CD4-positive, alpha-beta T cell treated with Interleukin-1 beta for 1 hour (primary cell): ENCODE measurements around the gene TNRC6C.
"Not testable (repeated sequence)": the region's sequence is repeated elsewhere in the genome, so short reads cannot be mapped to it uniquely, and the experiment has no call there.

Source experiments
- DNase-seq, 2 donors: peaks; one replicate each; pipeline ENCODE4 v3.0.0-alpha.2; 2020 to 2022

TNRC6C gene

DNA sequence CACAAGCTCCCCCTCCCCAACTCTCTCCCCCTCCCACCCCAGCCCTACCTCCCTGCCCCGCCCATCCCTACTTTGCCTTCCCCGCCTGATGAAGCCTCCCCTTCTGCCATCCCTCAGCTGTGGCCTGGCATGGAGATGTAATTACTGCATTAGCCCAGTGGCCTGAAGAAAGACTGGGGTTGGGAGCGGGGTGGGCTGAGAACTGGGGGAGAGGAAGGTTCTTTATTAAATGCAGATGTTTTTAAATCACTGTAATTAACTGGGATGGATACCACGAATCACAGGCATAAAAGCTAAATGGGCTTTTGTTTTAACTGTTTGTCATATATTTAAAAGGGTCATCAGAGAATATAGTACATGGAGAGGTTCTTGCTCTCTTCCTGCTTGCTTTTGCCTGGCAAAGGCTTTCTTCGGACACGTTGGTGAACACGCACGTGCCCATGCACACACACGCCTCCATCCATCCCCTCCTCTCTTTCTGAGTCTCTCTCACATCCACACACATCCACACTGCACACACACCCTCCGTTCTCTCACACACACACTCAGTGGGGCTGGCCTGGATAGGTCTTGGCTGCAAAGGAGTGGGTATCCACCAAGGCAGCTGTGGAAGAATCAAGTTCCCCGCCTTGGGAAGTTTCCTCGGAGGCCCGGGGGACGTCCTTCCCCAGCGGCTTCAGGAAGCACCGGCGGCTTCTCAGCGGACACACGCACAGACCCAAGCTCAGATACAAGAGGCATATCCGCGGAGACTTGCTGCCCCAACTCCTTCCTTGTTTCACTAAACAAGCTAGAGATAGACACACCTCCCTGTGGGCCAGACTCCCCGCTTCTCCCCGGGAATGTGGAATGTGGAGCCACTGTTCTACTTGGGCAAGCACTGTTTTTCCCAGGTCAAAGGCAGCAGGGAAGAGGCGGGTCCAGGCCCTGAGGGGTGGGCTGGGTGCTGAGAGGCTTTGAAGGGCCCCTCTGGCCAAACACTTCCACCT, 27.4 kb upstream of the TNRC6C start:
- no peak for DNase-seq

DNA sequence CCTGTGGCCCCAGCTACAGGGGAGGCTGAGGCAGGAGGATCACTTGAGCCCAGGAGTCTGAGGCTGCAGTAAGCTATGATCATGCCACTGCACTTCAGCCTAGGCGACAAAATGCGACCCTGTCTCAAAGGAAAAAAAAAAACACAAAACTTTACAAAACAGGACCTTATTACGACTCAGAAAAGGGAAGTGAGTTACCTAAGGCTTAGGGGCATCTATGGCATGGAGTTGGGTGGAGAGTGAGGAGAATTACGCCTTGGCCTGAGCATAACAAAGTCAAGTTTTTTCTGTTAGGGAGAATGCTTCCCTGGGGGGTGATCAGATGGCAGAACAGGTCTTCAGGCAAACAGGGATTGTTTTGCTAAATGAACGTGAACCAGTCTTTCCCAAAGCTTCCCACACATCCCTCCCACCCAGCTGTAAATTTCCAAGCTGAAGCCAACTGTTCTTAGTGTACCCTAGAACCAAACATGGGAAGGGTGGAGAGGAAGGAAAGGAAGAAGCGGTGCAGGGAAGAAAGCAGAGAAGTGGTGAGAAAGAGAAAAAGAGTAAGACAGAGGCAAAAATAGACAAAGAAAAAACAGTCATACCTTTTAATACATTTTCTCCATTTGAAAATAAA, 24.6 kb upstream of the TNRC6C start:
- DNase-seq: no peak

DNA sequence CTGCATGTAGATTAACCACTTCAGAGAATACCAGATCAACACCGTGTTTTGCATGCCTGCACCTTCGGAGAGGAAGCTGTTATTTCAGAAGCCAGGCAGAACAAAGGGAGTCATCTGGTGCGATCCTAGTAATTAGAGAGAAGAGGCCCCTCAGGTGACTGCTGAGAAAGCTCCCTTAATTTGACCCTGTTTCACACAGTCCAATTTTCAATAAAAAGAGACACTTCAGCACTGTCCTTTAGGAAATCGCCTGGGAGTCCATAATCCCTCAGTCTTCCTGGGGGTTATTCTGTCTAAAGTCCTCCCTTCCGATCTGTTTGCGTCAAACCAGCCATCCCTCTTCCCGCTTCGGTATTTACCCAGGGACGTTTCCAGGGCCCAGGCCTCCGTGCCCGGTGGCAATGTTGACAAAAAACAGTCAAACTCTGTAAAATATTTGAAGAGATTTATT, 23.4 kb upstream of the TNRC6C start:
- no peak for DNase-seq

DNA sequence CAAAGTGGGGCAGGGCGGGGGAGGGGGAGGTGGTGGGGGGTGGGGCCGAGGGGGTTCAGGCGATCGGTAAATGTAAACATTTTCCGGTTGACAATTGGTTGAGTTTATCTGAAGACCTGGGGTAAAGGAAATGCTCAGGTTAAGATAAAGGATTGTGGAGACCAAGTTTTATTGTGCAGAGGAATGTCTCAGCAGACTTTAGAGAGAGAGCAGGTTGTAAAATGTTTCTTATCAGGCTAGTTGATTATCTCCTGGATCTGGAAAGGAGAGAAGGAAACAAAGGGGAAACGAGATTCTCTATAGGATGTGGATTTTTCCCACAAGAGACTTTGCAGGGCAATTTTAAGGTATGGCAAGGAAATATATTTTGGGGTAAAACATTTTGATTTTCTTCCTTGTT, 22.8 kb upstream of the TNRC6C start:
- DNase-seq: not testable (repeated sequence)

DNA sequence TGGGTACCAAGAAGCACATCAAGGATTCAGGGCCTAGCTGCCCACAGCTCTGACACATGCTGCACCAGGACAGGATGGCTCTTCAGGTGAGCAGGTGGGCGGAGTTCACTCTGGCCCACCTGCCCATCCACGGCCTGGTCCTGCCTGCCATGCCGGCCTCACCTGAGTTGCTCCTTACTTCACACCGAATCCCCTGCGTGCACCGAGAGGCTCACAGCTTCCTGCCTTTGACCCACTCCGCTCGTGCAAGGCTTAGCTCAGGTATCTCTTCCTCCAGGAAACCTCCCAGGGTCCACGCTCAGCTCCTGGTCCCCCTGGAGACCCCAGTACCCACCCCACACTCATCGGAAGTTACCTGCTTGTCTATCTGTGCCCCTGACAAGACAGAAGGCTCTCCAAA, 21.6 kb upstream of the TNRC6C start:
- no peak for DNase-seq

DNA sequence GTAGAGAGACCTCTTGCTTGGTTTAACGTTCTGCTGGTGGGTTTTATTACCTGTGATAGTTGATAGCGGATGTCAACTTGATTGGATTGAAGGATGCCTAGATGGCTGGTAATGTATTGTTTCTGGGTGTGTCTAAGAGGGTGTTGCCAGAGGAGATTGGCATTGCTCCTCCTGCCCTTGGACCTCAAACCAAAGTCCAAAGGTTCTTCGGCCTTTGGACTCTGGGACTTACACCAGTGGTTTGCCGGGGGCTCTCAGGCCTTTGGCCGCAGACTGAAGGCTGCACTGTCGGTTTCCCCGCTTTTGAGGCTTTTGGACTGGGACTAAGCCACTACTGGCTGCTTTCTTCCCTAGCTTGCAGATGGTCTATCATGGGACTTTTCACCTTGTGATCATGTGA, 17.5 kb upstream of the TNRC6C start:
- no peak for DNase-seq

DNA sequence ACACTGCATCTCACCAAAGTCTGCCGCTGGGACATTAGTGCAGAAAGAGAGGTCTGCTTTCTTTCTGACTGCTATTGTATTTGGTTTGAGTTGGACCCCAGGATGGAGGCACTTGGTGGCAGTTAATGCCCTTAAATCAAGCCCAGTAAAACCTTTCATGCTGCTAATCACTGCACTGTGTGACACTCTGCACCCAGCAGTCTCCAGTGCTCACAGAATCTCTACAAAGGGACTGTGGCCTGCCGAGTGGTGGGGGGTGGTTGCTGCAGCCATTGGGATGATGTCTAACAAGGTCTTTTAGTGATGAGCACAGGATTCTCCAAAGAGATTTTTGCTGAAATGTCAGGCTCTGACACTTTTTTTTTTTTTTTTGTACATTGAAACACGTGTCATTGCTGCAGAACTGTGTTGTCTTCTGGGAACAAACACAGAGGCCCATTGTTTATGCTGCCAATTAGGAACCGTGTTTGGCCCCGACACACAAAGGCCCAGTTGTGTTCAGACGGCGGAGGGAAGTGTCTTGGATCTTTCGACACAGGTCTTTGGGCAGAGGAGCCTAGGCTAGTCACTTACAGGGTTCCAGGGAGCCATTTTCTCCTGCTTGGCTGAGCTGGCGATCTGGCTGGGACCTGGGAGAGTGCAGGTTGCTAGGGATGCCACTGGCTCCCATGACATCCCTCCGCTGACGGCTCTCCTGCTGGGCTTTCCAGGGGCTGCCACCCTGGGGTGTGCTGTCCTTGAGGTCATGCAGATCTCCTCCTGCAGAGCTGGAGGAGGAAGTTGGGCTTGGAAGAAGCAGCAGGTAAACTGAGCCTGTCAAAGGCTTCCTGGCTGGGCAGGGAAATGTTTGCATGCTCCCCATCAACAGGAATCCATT, 16.2 kb upstream of the TNRC6C start:
- no peak for DNase-seq

DNA sequence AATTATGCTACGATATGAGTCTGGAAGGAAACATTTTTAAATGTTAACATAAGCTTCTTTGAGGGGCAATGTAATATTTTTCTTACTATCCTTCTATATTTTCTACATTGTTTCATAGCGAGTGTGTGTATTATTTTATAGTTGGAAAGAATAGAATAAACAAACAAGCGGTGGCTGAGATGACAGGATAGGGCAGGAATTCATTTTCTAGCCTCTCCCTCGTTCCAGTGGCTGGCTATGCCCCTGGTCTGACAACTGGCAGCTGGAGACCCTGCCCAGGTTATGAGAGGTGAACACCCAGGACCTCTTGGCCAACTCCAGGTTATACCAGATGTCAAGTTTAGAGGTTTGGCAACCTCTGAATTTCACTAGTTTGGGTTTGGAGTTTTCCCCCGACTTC, 14.5 kb upstream of the TNRC6C start:
- DNase-seq: no peak

DNA sequence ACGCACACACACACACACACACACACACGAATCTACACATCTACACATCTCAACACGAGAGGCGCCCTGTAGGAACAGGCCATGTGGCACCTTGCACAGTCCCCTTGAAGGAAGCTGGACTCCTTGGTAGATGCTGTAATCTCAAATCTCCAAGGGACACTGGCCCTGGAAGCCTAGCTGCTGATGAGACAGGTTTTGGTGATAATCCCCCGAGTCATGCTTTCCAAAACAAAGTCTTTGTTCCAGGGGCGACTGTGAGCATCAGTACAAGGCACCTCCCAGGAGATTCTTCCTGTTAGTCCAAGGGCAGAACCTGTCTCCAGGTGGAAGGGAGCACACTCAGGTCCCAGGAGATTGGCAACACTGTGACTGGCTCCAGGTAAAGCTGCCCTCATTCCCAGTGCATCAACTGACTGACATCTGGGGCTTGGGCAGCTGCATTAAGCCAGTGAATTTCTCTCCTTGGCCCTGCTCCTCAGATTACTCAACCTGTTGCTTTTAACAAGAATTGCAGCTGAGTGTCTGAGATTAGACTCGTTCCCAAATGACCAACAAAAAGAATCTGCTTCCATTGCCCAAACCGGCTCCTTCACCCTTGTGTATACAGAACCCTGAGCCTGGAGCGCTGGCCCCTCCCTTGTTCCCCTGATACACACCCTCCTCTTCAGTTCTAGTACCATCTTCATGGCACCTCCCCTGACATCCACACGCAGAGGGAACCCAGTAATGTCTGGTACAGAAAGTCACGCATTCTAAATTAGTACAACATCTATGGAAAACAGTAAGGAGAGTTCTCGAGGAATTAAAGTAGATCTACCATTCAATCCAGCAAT, 13.9 kb upstream of the TNRC6C start:
- DNase-seq: no peak

DNA sequence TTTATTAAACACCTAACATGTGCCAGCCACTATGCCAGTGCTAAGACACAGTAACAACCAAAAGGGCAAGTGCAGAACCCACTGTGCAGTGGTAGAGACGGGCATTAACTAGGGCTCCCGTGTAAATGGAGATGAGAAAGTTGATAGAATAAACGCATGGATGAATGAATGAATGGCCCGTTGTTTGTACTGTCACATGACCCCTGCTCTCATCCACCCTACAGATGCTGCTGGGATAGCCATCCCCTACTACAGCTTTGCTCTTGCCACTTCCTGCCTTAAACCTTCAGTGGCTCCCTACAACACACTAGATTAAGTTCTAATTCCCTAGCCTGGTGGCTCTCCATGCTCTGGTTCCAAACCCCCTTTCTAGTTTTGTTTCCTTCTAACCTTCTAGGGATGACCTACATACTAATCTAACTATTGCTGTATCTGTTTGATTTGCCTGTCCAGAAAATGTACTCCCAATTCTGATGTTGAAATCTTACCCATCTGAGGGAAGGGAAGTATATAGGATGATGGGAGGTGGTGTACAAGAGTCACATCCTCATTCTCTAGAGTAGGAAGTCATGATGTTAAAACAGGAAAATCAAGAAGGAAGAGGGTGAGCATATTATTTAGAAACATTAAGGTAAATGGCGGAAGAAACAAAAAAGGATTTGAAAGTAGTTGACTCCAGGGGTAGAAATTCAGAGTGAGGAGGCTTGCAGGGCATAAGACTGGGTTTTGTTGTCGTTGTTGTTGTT, 11.4 kb upstream of the TNRC6C start:
- DNase-seq: no peak

DNA sequence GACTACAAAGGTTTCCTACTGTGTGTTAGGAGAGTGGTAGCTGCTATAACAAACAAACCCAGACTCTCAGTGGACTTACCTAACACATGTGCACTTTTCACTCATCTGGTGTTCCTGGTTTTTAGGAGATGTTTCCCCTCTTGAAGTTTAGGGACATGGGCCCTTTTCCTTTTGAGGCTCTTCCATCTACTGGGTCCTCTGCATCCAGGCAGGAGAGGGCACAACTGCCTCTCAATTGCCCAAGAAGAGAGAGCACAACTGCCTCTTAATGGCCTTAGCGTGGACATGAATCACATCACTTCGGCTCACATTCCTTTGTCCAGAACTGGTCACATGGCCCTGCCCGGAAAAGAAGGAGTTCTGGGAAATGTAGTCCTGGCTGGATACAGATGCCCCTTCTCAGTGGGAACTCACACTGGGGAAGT, 9.8 kb upstream of the TNRC6C start:
- DNase-seq: no peak

DNA sequence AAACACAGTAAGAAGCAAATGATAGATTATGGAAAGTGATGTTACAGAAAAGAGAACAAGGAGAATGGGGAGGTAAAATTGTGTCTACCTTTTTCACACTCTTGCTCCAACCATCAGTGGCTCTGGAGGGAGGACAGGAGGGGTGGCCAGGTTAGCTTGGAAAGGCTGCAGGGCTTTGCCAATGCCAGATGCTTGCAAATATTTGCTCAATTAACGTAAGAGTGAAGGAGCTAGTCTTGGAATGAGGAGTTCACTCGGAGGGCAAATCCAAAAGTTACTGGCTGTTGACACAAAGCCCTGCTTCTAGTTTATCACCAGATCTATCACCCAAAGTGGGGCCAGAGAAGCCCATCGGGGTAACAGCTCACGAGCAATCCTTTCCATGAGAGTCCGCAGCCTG, 7.4 kb upstream of the TNRC6C start:
- DNase-seq: no peak

DNA sequence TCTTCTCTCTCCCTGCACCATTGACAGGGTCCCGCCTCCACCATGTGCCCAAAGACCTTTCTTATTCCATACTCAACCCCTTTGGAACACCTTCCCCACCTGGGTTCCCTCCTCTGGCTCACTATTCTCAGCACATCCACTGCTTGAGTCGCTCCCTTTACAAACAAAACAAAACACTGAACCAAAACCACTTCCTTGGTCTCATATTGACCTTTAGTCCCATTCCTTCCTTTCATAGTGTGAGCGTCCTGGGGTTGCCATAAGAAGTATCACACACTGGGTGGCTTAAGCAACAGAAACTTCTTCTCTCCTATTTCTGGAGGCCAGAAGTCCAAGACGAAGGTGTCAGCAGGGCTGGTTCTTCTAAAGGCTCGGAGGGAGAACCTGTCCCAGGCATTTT, 6.1 kb upstream of the TNRC6C start:
- DNase-seq: no peak

DNA sequence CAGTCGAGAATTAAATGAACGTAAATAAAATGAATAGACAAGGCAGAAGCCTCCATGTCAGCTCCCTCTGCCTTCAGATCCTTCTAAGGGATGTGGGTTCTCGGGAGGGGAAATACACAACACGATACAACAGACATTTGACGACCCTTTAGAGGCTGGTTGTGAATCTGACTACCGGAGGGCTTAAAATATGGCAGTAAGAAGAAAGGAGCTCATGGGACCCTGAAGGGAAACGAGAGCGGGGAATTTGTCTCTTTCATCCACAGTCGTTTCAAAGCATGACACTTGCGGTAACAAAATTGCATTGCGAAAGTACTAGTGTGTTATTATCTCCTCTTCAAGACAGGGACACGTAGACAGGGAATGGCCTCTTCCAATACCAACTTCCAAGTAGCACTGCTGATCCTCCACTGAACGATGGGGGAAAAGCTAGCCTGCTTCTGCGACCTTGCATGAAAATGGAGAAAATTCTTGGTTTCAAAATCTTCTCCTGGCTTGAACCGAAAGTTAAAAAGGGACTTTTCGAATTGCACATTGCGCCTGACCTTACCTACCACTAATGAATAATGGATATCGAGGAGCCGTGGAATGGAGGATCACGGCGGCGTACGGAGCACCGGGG, 1.2 kb upstream of the TNRC6C start:
- DNase-seq: no peak

DNA sequence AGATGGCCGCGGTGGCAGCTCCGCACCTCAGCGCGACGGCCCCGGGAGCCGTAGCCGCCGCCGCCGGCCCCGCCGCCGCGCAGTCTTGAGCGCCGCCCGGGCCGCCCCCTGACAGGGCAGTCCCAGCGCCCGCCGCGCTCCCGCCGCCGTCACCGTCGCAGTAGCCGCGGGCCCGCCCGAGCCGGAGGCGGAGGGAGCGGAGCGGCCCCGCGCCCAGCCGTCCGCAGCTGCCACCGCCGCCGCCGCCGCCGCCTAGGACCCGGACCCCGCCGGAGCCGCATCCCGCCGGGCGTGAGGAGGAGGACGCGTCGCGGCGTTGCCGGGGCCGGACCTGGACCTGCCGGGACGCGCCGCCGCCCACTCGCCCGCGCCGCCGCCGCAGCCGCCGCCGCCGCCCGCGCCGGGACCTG, 218 bp downstream of the TNRC6C start:
- no peak for DNase-seq

DNA sequence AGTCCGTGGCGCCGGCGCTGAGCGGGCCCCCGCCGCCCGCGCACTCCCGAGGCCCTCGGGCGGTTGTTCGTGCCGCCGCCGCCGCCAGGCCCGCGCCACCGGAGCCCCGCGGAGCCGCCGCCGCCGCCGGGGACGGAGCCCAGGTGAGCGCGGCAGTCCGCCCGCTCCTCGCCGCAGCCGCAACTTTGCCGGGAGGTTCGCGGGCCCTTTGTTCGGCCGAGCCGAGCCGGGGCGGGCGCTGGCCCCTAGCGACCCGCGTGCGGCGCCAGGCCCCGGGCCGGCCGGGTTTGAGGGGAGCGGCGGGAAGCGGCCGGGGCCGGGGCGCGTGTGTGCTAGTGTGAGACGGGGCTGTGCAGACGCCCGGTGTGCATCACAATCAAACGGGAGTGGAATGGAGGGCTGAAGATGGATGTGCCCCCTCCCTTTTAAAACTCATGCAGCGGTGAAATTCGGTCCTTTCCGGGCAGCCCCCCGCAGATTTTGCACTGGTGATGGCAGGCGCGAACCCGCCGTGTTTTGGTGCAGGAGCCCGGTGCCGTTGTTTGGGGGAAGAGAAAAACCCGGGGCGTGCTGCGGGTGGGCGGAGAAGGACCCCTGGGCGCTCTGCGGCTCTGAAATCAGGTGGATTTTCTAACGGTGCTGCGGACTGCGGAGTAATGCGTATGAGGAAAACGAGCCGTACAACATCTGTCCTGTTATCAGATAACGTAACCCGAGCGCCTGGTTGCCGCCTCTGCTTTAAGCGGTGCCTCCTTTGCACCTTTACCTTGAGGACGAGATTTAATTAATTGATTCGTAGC, 823 bp downstream of the TNRC6C start:
- peak; percentile 4 to 17 for DNase-seq

DNA sequence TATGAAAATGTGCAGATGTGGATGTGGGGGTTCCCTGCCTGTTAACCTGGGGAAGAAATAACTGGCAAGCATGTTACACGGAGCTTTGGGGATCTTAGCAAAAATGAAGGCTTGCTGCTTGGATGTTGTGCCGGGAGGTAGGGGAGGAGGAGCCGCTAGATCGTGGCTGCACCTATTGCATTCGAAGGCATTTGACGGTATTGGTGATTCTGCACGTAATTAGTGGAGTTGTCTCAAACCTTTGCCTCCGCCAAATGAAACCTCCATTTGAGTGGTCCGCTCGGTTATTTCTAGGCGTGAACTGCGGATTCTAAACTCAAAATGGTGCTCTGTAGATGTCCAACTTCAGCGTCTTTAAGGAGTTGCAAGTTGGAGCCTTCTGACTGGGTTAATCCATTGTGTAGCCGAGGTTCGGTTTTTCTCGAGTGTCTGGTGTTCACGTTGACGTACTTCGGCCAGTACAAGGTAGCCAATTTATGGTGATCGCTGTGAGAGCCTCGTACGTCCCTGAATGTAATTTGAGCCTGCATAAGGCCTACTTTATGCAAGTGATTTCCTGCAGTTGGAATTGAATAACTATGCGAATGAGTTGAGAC, 1.5 kb downstream of the TNRC6C start:
- DNase-seq: peak; percentile 24 to 40

DNA sequence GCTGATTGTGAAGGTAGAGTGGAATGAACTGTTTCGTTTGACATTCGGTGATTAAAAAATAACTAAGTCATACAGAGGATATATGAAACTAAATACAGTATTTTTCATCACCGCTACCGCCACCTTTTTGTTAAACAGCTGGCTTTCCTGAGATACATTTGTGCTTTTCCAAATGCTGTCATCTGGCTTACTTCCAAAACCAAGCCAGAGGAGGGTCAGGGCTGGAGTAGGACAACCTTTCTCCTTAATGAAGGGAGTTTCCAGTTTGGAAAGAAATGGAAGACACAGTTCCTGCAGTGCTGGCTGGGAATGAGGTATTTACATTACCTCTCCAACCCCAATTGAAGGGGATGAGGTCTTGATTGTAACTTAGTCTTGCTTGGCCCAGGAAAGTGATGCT, 3.2 kb downstream of the TNRC6C start:
- no peak for DNase-seq

DNA sequence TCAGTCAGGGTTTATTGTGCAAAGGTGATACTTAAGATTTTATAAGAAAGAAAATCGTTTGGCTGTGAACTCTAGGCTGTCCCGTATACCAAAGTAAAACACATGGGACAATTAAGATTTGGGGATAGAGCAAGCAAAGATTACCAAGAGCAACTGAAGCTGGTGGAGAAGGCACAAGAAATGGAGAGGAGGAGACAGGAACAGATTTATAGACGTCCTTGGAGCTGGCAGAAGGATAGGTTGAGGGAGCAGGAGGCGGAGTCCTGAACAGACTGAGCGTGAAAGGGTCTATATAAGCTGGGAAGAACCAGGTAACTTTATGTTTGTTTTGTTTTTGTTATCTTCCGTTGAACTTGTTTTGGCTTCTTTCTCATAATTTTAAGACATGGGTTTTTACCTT, 3.8 kb downstream of the TNRC6C start:
- DNase-seq: no peak

DNA sequence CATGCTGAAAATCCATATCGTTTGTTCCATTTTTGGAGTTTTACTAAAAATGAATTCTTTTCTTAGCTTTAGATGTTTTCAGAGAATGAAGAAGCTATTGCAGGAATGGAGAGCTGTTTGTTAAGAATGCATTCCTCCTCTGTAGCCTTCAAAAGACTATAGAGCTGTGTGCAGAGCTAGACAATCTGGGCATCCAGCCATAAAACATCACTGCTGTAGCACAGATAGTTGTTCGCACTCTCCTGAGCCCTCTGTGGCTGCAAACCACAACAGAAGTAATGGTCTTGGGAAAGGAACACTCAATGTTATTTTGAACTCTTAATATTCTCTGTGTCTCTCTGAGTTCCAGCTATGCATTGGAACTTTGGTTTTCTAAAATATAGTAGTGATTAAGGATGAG, 4.9 kb downstream of the TNRC6C start:
- peak; percentile 45 to 57 for DNase-seq
